Esophagus squamous epithelium (tissue), 5 donors: Measurements from ENCODE around the gene SH3RF1. TPM values are rescaled to one million over a fixed set of nuclear protein-coding genes. Genes with fewer than 3 reads are reported as not detected.

Source experiments
- DNase-seq: peaks from one replicate; lab custom pipeline; 2025; lab: John Stamatoyannopoulos, UW
- H3K27ac ChIP-seq, 4 donors: fragments of 200-600 bp; sonication (generic); one replicate each; pipeline ENCODE4 v1.5.1; 2016 to 2019; ENCODE audit warnings: mild to moderate bottlenecking in 1 of 4
- H3K27me3 ChIP-seq, 4 donors: fragments of 200-600 bp; sonication (generic); 1 replicate in 3 of 4; 2 replicates in 1 of 4; pipeline versions ENCODE4 v1.5.1 to v1.6.0; 2017 to 2021; ENCODE audit warnings: antibody characterized with exemption in 1 of 4
- H3K36me3 ChIP-seq, 3 donors: fragments of 200-600 bp; sonication (generic); one replicate each; pipeline ENCODE4 v1.5.1; 2016 to 2019
- H3K4me1 ChIP-seq, 3 donors: fragments of 200-600 bp; sonication (generic); one replicate each; pipeline ENCODE4 v1.5.1; 2017 to 2019
- H3K4me3 ChIP-seq, 4 donors: fragments of 200-600 bp; sonication (generic); 1 replicate in 3 of 4; 2 replicates in 1 of 4; pipeline ENCODE4 v1.5.1; 2016 to 2019; ENCODE audit warnings: mild to moderate bottlenecking in 2 of 4, moderate library complexity in 1 of 4
- H3K9me3 ChIP-seq, 3 donors: fragments of 200-600 bp; sonication (generic); one replicate each; pipeline ENCODE4 v1.5.1; 2016 to 2019
- POLR2A ChIP-seq, 4 donors: fragments of 450-650 bp; IDR thresholded peaks; one replicate each; pipeline ENCODE4 v1.6.1; 2017; ENCODE audit warnings: antibody characterized with exemption in 4 of 4, mild to moderate bottlenecking in 4 of 4, moderate library complexity in 3 of 4
- WGBS, 2 donors: methylation state at CpG; one replicate each; pipeline ENCODE4 v1.1.5; 2018; 5-methylcytosine and 5-hydroxymethylcytosine counted together
- intact Hi-C: fragments of 100-400 bp; cut with DNase I; formaldehyde crosslinking; loops from one replicate; pipeline ENCODE4 v1.15.0; 2022
- total RNA-seq, 4 donors: library from RNA; depleted of rRNA; stranded (reverse); fragments of >200 nt; gene quantifications; one replicate each; pipeline ENCODE4 v1.1.0, GENCODE V29; 2016
- TF ChIP-seq, protein P1 (sequence below), 6 experiments: fragments of 450-650 bp in 4 of 6; fragments of 200-600 bp in 2 of 6; sonication (generic) in 2 of 6; IDR thresholded peaks; one replicate each; pipeline ENCODE4 v1.5.1; 2016 to 2019; ENCODE audit warnings: antibody characterized with exemption in 6 of 6, mild to moderate bottlenecking in 4 of 6, moderate library complexity in 4 of 6
- donor health status: DM: yes; HTN: yes; CAD: no.

Gene SH3RF1
- total RNA-seq, 4 donors from 2014 or later = 3.9 to 9.3 (median 5.7) TPM

DNA sequence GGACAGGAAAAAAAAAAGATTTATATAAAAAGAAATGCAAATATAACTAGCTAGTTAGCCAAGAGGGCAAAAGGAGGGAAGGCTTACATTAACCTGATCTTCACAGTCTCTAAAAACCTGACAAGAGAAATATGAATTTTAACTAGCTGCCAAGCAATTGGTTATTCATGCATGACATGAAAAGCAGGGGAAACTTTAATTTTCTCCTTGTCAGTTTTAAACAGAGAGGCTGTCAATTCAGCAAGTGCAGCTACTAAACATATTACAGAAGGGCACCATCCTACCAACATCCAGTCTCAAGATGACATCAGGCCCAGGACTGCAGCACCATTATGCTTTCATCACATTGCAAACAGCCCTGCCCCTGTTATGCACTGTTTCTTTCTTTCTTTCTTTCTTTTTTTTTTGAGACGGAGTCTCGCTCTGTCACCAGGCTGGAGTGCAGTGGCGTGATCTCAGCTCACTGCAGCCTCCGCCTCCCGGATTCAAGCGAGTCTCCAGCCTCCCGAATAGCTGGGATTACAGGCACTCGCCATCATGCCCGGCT is 221.8 kb downstream of the SH3RF1 start:
- no peaks in the 10 kb centered on the region for H3K4me1 ChIP-seq
- DNase-seq = no peak
- H3K27me3 ChIP-seq = no peaks in the 10 kb centered on the region
- no peaks in the 10 kb centered on the region for H3K9me3 ChIP-seq
- no peak for TF ChIP-seq POLR2A (IDR thresholded peaks at IDR 0.05)
- intact Hi-C loops = no loop called here
- no peak overlapping the region for H3K4me3 ChIP-seq
- 89 to 95% methylated on average over 7 to 9 of the region's 9 CpGs for WGBS, 2 donors
- H3K36me3 ChIP-seq = no peaks in the 10 kb centered on the region
- H3K27ac ChIP-seq = no peak overlapping the region

DNA sequence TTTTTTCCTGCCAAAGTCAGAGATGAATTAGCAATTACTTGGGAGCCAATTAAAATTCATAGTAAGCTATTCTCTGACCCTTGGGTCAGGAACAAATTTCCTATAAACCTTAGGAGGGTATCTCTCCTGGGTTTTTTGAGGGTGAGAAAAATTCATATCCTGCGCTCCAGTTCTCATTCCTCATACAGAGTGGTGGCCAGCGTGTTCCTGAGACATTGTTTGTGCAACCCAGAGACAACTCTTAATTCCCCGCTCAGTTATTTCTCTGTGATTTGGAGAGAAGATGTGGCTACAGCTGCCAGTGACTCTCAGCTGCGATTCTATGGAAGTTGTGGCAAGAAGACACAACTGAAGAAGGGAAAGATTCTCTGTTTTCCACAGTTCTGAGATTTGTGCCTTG is 222.8 kb downstream of the SH3RF1 start:
- no peaks in the 10 kb centered on the region for H3K4me1 ChIP-seq
- no peaks in the 10 kb centered on the region for H3K27me3 ChIP-seq
- WGBS, 2 donors = 58 to 86% methylated on average over 4 of the region's 4 CpGs
- TF ChIP-seq, protein P1, sequence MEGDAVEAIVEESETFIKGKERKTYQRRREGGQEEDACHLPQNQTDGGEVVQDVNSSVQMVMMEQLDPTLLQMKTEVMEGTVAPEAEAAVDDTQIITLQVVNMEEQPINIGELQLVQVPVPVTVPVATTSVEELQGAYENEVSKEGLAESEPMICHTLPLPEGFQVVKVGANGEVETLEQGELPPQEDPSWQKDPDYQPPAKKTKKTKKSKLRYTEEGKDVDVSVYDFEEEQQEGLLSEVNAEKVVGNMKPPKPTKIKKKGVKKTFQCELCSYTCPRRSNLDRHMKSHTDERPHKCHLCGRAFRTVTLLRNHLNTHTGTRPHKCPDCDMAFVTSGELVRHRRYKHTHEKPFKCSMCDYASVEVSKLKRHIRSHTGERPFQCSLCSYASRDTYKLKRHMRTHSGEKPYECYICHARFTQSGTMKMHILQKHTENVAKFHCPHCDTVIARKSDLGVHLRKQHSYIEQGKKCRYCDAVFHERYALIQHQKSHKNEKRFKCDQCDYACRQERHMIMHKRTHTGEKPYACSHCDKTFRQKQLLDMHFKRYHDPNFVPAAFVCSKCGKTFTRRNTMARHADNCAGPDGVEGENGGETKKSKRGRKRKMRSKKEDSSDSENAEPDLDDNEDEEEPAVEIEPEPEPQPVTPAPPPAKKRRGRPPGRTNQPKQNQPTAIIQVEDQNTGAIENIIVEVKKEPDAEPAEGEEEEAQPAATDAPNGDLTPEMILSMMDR (IDR thresholded peaks at IDR 0.05) = no peak
- TF ChIP-seq POLR2A (IDR thresholded peaks at IDR 0.05) = no peak
- H3K4me3 ChIP-seq = no peak overlapping the region
- H3K9me3 ChIP-seq = no peaks in the 10 kb centered on the region
- intact Hi-C loops = no loop called here
- no peak for DNase-seq
- no peak overlapping the region for H3K27ac ChIP-seq
- H3K36me3 ChIP-seq = no peaks in the 10 kb centered on the region

DNA sequence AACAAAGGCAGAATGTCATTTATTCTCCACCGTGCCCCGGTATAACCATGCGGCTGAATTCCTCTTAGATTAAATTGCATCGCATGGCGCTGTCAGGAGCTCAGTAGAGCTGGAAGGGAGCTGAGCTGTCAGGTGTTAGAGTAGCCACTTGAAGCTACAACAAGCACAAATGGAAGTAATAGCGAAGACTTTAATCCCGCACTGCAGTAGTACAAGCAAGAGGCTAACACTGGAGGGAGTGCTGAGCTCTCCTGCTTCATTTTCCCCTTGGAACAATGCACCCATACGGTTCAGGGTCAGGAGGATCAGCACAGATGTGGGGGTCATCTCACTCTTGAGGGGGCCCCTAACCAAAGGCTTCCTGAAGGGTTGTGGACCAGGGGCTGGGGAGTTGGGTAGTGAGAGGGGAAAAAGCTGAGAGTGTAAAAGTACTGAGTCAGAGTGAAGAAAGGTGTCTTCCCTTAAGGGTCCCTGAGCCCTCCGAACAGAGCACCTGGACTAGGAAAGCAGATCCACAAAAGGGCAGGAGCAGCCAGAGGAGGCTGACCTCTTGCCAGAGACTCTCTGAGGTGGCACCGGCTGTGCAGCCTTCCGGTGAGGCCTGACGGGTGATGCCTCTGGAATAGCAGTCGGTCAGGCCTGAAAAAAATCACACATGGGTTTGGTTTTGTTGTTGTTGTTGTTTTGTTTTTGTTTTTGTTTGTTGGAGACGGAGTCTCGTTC is 224.7 kb downstream of the SH3RF1 start:
- H3K9me3 ChIP-seq = no peaks in the 10 kb centered on the region
- 74 to 85% methylated on average over 13 of the region's 15 CpGs for WGBS, 2 donors
- H3K27ac ChIP-seq = no peak overlapping the region
- TF ChIP-seq, protein P1 (IDR thresholded peaks at IDR 0.05) = no peak
- no peak for TF ChIP-seq POLR2A (IDR thresholded peaks at IDR 0.05)
- intact Hi-C loops = no loop called here
- H3K4me1 ChIP-seq = no peaks in the 10 kb centered on the region
- no peaks in the 10 kb centered on the region for H3K27me3 ChIP-seq
- DNase-seq = no peak
- no peaks in the 10 kb centered on the region for H3K36me3 ChIP-seq
- H3K4me3 ChIP-seq = no peak overlapping the region

DNA sequence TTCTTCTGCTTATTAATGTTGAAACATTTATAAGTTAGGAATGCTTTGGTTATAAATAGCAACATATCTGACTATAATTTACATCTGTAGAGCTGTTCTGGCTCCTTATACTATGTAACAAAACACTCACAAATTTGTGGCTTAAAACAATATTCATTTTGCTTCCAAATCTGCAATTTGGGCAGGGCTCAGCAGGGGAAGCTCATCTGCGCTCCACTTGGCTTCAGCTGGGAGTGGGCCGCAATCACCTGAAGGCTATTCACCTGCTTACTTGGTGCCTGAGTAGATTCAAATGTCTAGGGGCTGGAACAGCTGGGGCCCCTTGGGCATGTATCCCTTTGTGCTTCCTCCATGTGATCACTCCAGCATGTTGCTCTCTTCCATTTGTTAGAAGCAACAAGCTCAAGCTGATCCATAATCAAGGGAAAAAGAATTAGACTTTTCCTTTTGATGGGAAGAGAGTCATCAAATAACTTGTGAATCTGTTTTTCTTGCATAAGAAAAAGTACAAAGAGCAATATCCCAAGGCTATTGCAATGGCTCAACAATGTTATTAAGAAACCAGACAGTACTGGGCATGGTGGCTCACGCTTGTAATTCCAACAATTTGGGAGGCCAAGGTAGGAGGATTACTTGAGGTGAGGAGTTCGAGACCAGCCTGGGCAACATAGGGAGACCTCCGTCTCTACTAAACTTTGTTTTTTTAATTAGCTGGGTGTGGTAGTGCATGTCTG is 225.9 kb downstream of the SH3RF1 start:
- TF ChIP-seq, protein P1 (IDR thresholded peaks at IDR 0.05) = no peak
- TF ChIP-seq POLR2A (IDR thresholded peaks at IDR 0.05) = no peak
- 75 to 94% methylated on average over 5 of the region's 5 CpGs for WGBS, 2 donors

More for the DNA sequence above, 225.9 kb downstream of the SH3RF1 start:
- Histone ChIP-seq H3K4me3 (no peak overlapping the region), H3K27ac (no peak overlapping the region), H3K9me3 (no peaks in the 10 kb centered on the region), H3K27me3 (no peaks in the 10 kb centered on the region), H3K36me3 (no peaks in the 10 kb centered on the region), H3K4me1 (no peaks in the 10 kb centered on the region)
- intact Hi-C loops = no loop called here
- DNase-seq = no peak
